HepG2 (cell line): Measurements from ENCODE around the gene ABCC10. TPM values are rescaled to one million over a fixed set of nuclear protein-coding genes. Genes with fewer than 3 reads are reported as not detected.

ENCODE experiments used
- CBX1 ChIP-seq: IDR thresholded peaks from one replicate; pipeline ENCODE4 v1.6.1; 2016; ENCODE audit warnings: antibody characterized with exemption, low read depth
- HNF4G ChIP-seq, 2 experiments: sonication (generic) in 1 of 2; formaldehyde crosslinking in 1 of 2; IDR thresholded peaks; 2 replicates each; pipeline versions ENCODE4 v1.4.0 to v1.6.1; 2011 to 2020; ENCODE audit warnings: borderline replicate concordance in 2 of 2, low read depth in 2 of 2, mild to moderate bottlenecking in 2 of 2, low read length in 1 of 2, missing genetic modification reagents in 1 of 2, moderate library complexity in 1 of 2
- HNRNPL ChIP-seq: fragments of 200-400 bp; formaldehyde crosslinking; IDR thresholded peaks from 2 replicates; pipeline ENCODE4 v1.6.1; 2017; ENCODE audit warnings: mild to moderate bottlenecking, low read depth, low read length
- KDM5A ChIP-seq: fragments of 200-600 bp; sonication (generic); IDR thresholded peaks from 2 replicates; pipeline ENCODE4 v1.7.0; 2018; ENCODE audit warnings: antibody characterized with exemption, mild to moderate bottlenecking, low read length, borderline replicate concordance
- KLF11 ChIP-seq: IDR thresholded peaks from 2 replicates; pipeline ENCODE4 v1.6.1; 2016; ENCODE audit warnings: missing compliant biosample characterization
- MAFK ChIP-seq, 2 experiments: IDR thresholded peaks in 1 of 2; conservative IDR thresholded peaks in 1 of 2; 2 replicates each; pipeline ENCODE4 v1.6.1; 2011; ENCODE audit warnings: improper control_type of control experiment in 2 of 2, low read length in 2 of 2
- MBNL3 ChIP-seq: fragments of 250-450 bp; sonication (Bioruptor Pico); conservative IDR thresholded peaks from 2 replicates; pipeline ENCODE4 v1.8.0; 2022; ENCODE audit warnings: mild to moderate bottlenecking, inconsistent platforms
- MZF1 ChIP-seq: sonication (generic); formaldehyde crosslinking; IDR thresholded peaks from 2 replicates; pipeline ENCODE4 v1.8.1; 2023; ENCODE audit warnings: mild to moderate bottlenecking, missing genetic modification reagents, borderline replicate concordance
- RELA ChIP-seq: sonication (generic); formaldehyde crosslinking; IDR thresholded peaks from 2 replicates; pipeline ENCODE4 v1.4.0; 2020; ENCODE audit warnings: missing genetic modification reagents
- ZFP90 ChIP-seq: sonication (generic); formaldehyde crosslinking; IDR thresholded peaks from 2 replicates; pipeline ENCODE4 v1.8.0; 2022; ENCODE audit warnings: missing genetic modification reagents, mild to moderate bottlenecking, inconsistent platforms, borderline replicate concordance
- ZNF281 ChIP-seq: sonication (generic); formaldehyde crosslinking; IDR thresholded peaks from 2 replicates; pipeline ENCODE4 v1.4.0; 2020; ENCODE audit warnings: missing genetic modification reagents, borderline replicate concordance
- ZNF441 ChIP-seq: sonication (generic); formaldehyde crosslinking; IDR thresholded peaks from 2 replicates; pipeline ENCODE4 v1.7.0; 2021; ENCODE audit warnings: missing genetic modification reagents, borderline replicate concordance
- ZNF552 ChIP-seq: sonication (generic); formaldehyde crosslinking; IDR thresholded peaks from 2 replicates; pipeline ENCODE4 v1.9.0; 2022; ENCODE audit warnings: missing genetic modification reagents, mild to moderate bottlenecking, borderline replicate concordance
- ZNF652 ChIP-seq: IDR thresholded peaks from 2 replicates; pipeline ENCODE4 v1.6.1; 2016; ENCODE audit warnings: low read depth, borderline replicate concordance
- ZNF7 ChIP-seq: IDR thresholded peaks from 2 replicates; pipeline ENCODE4 v1.6.1; 2016; ENCODE audit warnings: missing biosample characterization, missing genetic modification reagents
- ZNF749 ChIP-seq: sonication (generic); formaldehyde crosslinking; IDR thresholded peaks from 2 replicates; pipeline ENCODE4 v1.8.0; 2022; ENCODE audit warnings: mild to moderate bottlenecking, missing genetic modification reagents, moderate library complexity, borderline replicate concordance
- ZNF891 ChIP-seq: sonication (generic); formaldehyde crosslinking; IDR thresholded peaks from 2 replicates; pipeline ENCODE4 v1.5.0; 2020; ENCODE audit warnings: mild to moderate bottlenecking, missing genetic modification reagents
- polyA plus RNA-seq, 8 experiments: library from polyadenylated mRNA; depleted of rRNA in 3 of 8; stranded (reverse) in 7 of 8; unstranded in 1 of 8; fragments of >200 nt; fragmentation: Illumina TruSeq in 4 of 8; extraction: Trizol in 4 of 8; gene quantifications; 2 replicates each; pipeline versions ENCODE4 v1.2.1 to v1.2.3, GENCODE V29; 2011 to 2016; ENCODE audit warnings: low read depth in 4 of 8, missing spikeins in 1 of 8, mixed read lengths in 1 of 8; ENCODE audit not compliant: insufficient read depth in 1 of 8
- total RNA-seq, 5 experiments: library from RNA; depleted of rRNA; stranded (reverse); fragments of >200 nt; fragmentation: Illumina TruSeq; extraction: Trizol; gene quantifications; 2 replicates each; pipeline ENCODE4 v1.2.3, GENCODE V29; 2016; ENCODE audit warnings: low read depth in 1 of 5
- TF ChIP-seq, protein P1 (sequence below): sonication (generic); formaldehyde crosslinking; IDR thresholded peaks from 2 replicates; pipeline ENCODE4 v1.5.1; 2020; ENCODE audit warnings: mild to moderate bottlenecking, missing genetic modification reagents, borderline replicate concordance
- TF ChIP-seq, protein P2 (sequence below): sonication (generic); formaldehyde crosslinking; IDR thresholded peaks from 2 replicates; pipeline ENCODE4 v1.8.1; 2023; ENCODE audit warnings: missing genetic modification reagents, inconsistent platforms, borderline replicate concordance

The ABCC10 gene
- total and polyA plus RNA-seq, 2 of the 13 experiments (the other 11 are each of a cell fraction or from before 2014, with no cell fraction given), result 16.0 to 24.3 TPM

- TF ChIP-seq MAFK (conservative IDR thresholded peaks at IDR 0.05 in 1 of 2, IDR thresholded peaks at IDR 0.05 in 1 of 2; ENCODE audit: low read length in 2 of 2) (no peak), ZNF891 (0 out of 2 replicates have a peak, but pooled peaks have one; percentile 56), HNF4G (IDR thresholded peaks at IDR 0.05; ENCODE audit: borderline replicate concordance, low read depth, low read length) (no peak), HNF4G (CRISPR knock-in tag; IDR thresholded peaks at IDR 0.05; ENCODE audit: borderline replicate concordance, low read depth) (no peak), ZNF652 (no peak), MZF1 (CRISPR knock-in tag) (no peak), ZNF441 (CRISPR knock-in tag) (no peak), ZNF7 (CRISPR knock-in tag) (no peak), KLF11 (CRISPR knock-in tag) (no peak), HNRNPL (peak; percentile 96), CBX1 (no peak), ZNF281 (CRISPR knock-in tag) (0 out of 2 replicates have a peak, but pooled peaks have one; percentile 12), MBNL3 (CRISPR knock-in tag) (no peak), ZNF552 (no peak), KDM5A (no peak), ZNF749 (CRISPR knock-in tag) (no peak), ZFP90 (CRISPR knock-in tag) (no peak), RELA (CRISPR knock-in tag) (0 out of 2 replicates have a peak, but pooled peaks have one; percentile 66)
- TF ChIP-seq, protein P1, sequence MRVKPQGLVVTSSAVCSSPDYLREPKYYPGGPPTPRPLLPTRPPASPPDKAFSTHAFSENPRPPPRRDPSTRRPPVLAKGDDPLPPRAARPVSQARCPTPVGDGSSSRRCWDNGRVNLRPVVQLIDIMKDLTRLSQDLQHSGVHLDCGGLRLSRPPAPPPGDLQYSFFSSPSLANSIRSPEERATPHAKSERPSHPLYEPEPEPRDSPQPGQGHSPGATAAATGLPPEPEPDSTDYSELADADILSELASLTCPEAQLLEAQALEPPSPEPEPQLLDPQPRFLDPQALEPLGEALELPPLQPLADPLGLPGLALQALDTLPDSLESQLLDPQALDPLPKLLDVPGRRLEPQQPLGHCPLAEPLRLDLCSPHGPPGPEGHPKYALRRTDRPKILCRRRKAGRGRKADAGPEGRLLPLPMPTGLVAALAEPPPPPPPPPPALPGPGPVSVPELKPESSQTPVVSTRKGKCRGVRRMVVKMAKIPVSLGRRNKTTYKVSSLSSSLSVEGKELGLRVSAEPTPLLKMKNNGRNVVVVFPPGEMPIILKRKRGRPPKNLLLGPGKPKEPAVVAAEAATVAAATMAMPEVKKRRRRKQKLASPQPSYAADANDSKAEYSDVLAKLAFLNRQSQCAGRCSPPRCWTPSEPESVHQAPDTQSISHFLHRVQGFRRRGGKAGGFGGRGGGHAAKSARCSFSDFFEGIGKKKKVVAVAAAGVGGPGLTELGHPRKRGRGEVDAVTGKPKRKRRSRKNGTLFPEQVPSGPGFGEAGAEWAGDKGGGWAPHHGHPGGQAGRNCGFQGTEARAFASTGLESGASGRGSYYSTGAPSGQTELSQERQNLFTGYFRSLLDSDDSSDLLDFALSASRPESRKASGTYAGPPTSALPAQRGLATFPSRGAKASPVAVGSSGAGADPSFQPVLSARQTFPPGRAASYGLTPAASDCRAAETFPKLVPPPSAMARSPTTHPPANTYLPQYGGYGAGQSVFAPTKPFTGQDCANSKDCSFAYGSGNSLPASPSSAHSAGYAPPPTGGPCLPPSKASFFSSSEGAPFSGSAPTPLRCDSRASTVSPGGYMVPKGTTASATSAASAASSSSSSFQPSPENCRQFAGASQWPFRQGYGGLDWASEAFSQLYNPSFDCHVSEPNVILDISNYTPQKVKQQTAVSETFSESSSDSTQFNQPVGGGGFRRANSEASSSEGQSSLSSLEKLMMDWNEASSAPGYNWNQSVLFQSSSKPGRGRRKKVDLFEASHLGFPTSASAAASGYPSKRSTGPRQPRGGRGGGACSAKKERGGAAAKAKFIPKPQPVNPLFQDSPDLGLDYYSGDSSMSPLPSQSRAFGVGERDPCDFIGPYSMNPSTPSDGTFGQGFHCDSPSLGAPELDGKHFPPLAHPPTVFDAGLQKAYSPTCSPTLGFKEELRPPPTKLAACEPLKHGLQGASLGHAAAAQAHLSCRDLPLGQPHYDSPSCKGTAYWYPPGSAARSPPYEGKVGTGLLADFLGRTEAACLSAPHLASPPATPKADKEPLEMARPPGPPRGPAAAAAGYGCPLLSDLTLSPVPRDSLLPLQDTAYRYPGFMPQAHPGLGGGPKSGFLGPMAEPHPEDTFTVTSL (CRISPR knock-in tag), result no peak
- TF ChIP-seq, protein P2, sequence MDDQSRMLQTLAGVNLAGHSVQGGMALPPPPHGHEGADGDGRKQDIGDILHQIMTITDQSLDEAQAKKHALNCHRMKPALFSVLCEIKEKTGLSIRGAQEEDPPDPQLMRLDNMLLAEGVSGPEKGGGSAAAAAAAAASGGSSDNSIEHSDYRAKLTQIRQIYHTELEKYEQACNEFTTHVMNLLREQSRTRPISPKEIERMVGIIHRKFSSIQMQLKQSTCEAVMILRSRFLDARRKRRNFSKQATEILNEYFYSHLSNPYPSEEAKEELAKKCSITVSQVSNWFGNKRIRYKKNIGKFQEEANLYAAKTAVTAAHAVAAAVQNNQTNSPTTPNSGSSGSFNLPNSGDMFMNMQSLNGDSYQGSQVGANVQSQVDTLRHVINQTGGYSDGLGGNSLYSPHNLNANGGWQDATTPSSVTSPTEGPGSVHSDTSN, result no peak
Measured at GRCh38 chr6:43489277-43490072, 62.1 kb downstream of the ABCC10 start (continued).
